Thymus (tissue), 11 donors: ENCODE results near the gene DRAXIN. TPM values are rescaled to one million over a fixed set of nuclear protein-coding genes. Genes with fewer than 3 reads are reported as not detected.

ENCODE experiments used
- DNase-seq, 9 donors: peaks; one replicate each; pipeline ENCODE4 v3.0.0-alpha.2; 2013; ENCODE audit warnings: low spot score in 9 of 9, low read depth in 6 of 9, missing footprints in 1 of 9
- H3K27ac ChIP-seq, 2 donors: one replicate each; pipeline ENCODE4 v1.5.1; 2013; ENCODE audit warnings: control low read depth in 1 of 2, low read depth in 1 of 2, low read length in 1 of 2, mild to moderate bottlenecking in 1 of 2, moderate library complexity in 1 of 2
- H3K27me3 ChIP-seq, 2 donors: one replicate each; pipeline ENCODE4 v1.5.1; 2013; ENCODE audit warnings: low read length in 1 of 2; ENCODE audit not compliant: control insufficient read depth in 2 of 2, insufficient read depth in 1 of 2
- H3K36me3 ChIP-seq, 2 donors: one replicate each; pipeline ENCODE4 v1.5.1; 2013; ENCODE audit warnings: low read length in 1 of 2, mild to moderate bottlenecking in 1 of 2, moderate library complexity in 1 of 2; ENCODE audit not compliant: control insufficient read depth in 2 of 2, insufficient read depth in 2 of 2
- H3K4me1 ChIP-seq, 2 donors: one replicate each; pipeline ENCODE4 v1.5.1; 2013; ENCODE audit warnings: low read length in 2 of 2; ENCODE audit not compliant: control insufficient read depth in 2 of 2, insufficient read depth in 2 of 2
- H3K4me3 ChIP-seq, 2 donors: one replicate each; pipeline ENCODE4 v1.5.1; 2013; ENCODE audit warnings: low read length in 2 of 2, control low read depth in 1 of 2, mild to moderate bottlenecking in 1 of 2
- H3K9me3 ChIP-seq, 2 donors: one replicate each; pipeline ENCODE4 v1.5.1; 2013; ENCODE audit warnings: low read length in 1 of 2, mild to moderate bottlenecking in 1 of 2; ENCODE audit not compliant: control insufficient read depth in 2 of 2, insufficient read depth in 1 of 2
- WGBS: extraction: QIAGEN DNeasy Blood & Tissue Kit; methylation state at CpG from one replicate; pipeline ENCODE4 v1.1.7; 2013; 5-methylcytosine and 5-hydroxymethylcytosine counted together
- polyA plus RNA-seq: library from polyadenylated mRNA; stranded (reverse); fragments of 200-250 nt; gene quantifications from one replicate; pipeline ENCODE4 v1.2.3, GENCODE V29; 2013
- total RNA-seq: library from RNA; stranded (reverse); fragments of 120-200 nt; gene quantifications from one replicate; pipeline ENCODE4 v1.2.4, GENCODE V29; 2013
- donor health status: healthy.

DRAXIN gene
- total and polyA plus RNA-seq, 2 donors = 0.14 TPM

DNA sequence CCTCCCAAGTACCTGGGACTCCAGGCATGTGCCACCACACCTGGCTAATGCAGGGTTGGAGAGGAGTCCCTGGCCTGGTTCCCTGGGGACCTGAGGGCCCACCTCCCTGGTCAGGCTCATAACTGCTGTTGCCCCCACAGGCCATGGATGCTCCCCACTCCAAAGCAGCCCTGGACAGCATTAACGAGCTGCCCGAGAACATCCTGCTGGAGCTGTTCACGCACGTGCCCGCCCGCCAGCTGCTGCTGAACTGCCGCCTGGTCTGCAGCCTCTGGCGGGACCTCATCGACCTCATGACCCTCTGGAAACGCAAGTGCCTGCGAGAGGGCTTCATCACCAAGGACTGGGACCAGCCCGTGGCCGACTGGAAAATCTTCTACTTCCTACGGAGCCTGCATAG, 23.0 kb upstream of the DRAXIN start:
- Histone ChIP-seq H3K4me3 (no peak overlapping the region), H3K27me3 (peaks cover 0 to 17% of the 10 kb centered on the region in 2 donors), H3K36me3 (peaks cover 17 to 43% of the 10 kb centered on the region in 2 donors), H3K27ac (no peak overlapping the region), H3K9me3 (no peaks in the 10 kb centered on the region), H3K4me1 (peaks cover 5 to 9% of the 10 kb centered on the region in 2 donors)
- 97% methylated on average over 14 of the region's 14 CpGs for WGBS
- no peak for DNase-seq

- Histone ChIP-seq H3K4me1 (peaks cover 0 to 3% of the 10 kb centered on the region in 2 donors), H3K27ac (peak overlapping the region in 1 of 2 donors; percentile 5), H3K4me3 (no peak overlapping the region), H3K9me3 (no peaks in the 10 kb centered on the region), H3K27me3 (peaks cover 0 to 2% of the 10 kb centered on the region in 2 donors), H3K36me3 (peaks cover 35 to 63% of the 10 kb centered on the region in 2 donors)
- WGBS = 88% methylated on average over 6 of the region's 6 CpGs
- DNase-seq = no peak
Observed at GRCh38 chr1:11670747-11671146, 20.8 kb upstream of the DRAXIN start.

DNA sequence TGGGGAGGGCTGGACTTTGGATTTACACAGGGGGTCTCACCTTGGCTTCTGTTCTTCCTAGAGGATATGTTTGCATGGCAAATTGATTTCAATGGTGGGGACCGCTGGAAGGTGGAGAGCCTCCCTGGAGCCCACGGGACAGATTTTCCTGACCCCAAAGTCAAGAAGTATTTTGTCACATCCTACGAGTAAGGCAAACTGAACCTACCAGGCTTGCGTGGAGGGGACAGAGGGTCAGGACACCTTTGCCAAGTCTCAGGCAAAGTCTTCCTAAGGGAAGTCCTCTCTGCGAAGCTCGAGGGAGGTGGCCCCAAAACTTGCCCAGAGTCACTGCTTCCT, 20.3 kb upstream of the DRAXIN start:
- Histone ChIP-seq H3K4me1 (peaks cover 0 to 3% of the 10 kb centered on the region in 2 donors), H3K4me3 (no peak overlapping the region), H3K27me3 (no peaks in the 10 kb centered on the region), H3K9me3 (no peaks in the 10 kb centered on the region), H3K36me3 (peaks cover 39 to 67% of the 10 kb centered on the region in 2 donors), H3K27ac (no peak overlapping the region)
- WGBS = 97% methylated on average over 6 of the region's 6 CpGs
- no peak for DNase-seq

- Histone ChIP-seq H3K4me1 (peaks cover 0 to 3% of the 10 kb centered on the region in 2 donors), H3K9me3 (no peaks in the 10 kb centered on the region), H3K27me3 (no peaks in the 10 kb centered on the region), H3K27ac (no peak overlapping the region), H3K4me3 (no peak overlapping the region), H3K36me3 (peaks cover 40 to 73% of the 10 kb centered on the region in 2 donors)
- no peak for DNase-seq
- WGBS = 95% methylated on average over 14 of the region's 14 CpGs
Observed at GRCh38 chr1:11671544-11672286, 19.8 kb upstream of the DRAXIN start.

DNA sequence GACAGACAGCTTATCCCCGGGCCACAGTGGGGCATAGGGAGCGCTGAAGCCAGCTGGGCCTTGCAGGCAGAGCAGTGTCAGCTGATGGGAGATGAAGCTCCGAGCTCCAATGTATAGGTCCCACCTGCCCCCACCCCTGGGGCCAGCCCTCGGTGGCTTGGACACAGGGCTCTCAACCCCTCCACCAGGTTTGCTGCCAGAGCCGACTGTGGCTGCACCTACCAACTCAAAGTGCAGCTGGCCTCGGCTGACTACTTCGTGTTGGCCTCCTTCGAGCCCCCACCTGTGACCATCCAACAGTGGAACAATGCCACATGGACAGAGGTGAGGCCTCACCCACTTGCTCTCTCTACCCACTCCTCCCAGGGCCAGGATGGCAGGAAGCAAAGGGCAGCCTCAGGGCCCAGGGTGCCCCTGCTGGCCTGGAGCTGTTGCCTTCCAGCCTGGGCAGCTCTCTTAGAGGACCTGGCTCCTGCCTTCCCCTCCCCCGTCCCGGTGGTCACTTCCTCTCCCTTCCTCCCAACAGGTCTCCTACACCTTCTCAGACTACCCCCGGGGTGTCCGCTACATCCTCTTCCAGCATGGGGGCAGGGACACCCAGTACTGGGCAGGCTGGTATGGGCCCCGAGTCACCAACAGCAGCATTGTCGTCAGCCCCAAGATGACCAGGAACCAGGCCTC, 18.3 kb upstream of the DRAXIN start:
- DNase-seq = no peak
- H3K27ac ChIP-seq = no peak overlapping the region
- no peak overlapping the region for H3K4me3 ChIP-seq
- H3K27me3 ChIP-seq = no peaks in the 10 kb centered on the region
- H3K9me3 ChIP-seq = no peaks in the 10 kb centered on the region
- peaks cover 43 to 74% of the 10 kb centered on the region in 2 donors for H3K36me3 ChIP-seq
- peaks cover 0 to 3% of the 10 kb centered on the region in 2 donors for H3K4me1 ChIP-seq
- WGBS = 97% methylated on average over 14 of the region's 14 CpGs

GRCh38 chr1:11674488-11674887, 17.0 kb upstream of the DRAXIN start:
- H3K4me1 ChIP-seq = peaks cover 0 to 3% of the 10 kb centered on the region in 2 donors
- H3K4me3 ChIP-seq = no peak overlapping the region
- no peaks in the 10 kb centered on the region for H3K9me3 ChIP-seq
- 98% methylated on average over 14 of the region's 14 CpGs for WGBS
- peaks cover 43 to 66% of the 10 kb centered on the region in 2 donors for H3K36me3 ChIP-seq
- no peak overlapping the region for H3K27ac ChIP-seq
- no peaks in the 10 kb centered on the region for H3K27me3 ChIP-seq
- no peak for DNase-seq

GRCh38 chr1:11675325-11675724, 16.2 kb upstream of the DRAXIN start:
- H3K9me3 ChIP-seq = no peaks in the 10 kb centered on the region
- peaks cover 5 to 6% of the 10 kb centered on the region in 2 donors for H3K4me1 ChIP-seq
- 97% methylated on average over 10 of the region's 10 CpGs for WGBS
- no peaks in the 10 kb centered on the region for H3K27me3 ChIP-seq
- H3K4me3 ChIP-seq = no peak overlapping the region
- DNase-seq = no peak
- peaks cover 43 to 64% of the 10 kb centered on the region in 2 donors for H3K36me3 ChIP-seq
- no peak overlapping the region for H3K27ac ChIP-seq

GRCh38 chr1:11676386-11677103, 15.0 kb upstream of the DRAXIN start:
- Histone ChIP-seq H3K36me3 (peaks cover 41 to 53% of the 10 kb centered on the region in 2 donors), H3K4me1 (peaks cover 6 to 10% of the 10 kb centered on the region in 2 donors), H3K27ac (no peak overlapping the region), H3K27me3 (no peaks in the 10 kb centered on the region), H3K4me3 (no peak overlapping the region), H3K9me3 (no peaks in the 10 kb centered on the region)
- DNase-seq = no peak
- 95% methylated on average over 10 of the region's 10 CpGs for WGBS

DNA sequence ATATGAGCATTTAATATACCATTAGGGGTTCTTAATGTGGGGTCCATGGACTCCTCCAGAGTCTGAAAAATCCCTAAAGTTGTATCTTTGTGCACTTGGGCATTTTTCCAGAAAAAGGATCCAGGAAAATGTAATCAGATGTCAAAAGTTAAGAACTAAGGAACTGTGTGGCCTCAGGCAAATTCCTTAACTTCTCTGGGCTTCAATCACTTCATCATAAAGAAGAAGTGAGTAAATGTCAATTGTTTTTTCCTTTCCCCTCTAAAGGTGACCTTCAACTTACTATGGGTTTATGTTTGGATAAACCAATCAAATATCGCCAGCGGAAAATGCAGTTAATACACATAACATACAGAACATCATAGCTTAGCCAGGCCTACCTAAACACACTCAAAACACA, 13.1 kb upstream of the DRAXIN start:
- Histone ChIP-seq H3K27me3 (peaks cover 0 to 3% of the 10 kb centered on the region in 2 donors), H3K27ac (no peak overlapping the region), H3K4me3 (no peak overlapping the region), H3K4me1 (peaks cover 12 to 21% of the 10 kb centered on the region in 2 donors), H3K9me3 (peaks cover 0 to 4% of the 10 kb centered on the region in 2 donors), H3K36me3 (peaks cover 27 to 36% of the 10 kb centered on the region in 2 donors)
- WGBS = 98% methylated on average over 2 of the region's 2 CpGs
- DNase-seq = no peak
